Breast epithelium (tissue), 3 donors: ENCODE measurements around the gene FAIM2.

Experiments used
- CTCF ChIP-seq, 3 donors: fragments of 450-650 bp; IDR thresholded peaks; one replicate each; pipeline ENCODE4 v1.5.1; 2016 to 2017; ENCODE audit warnings: antibody characterized with exemption in 3 of 3, mild to moderate bottlenecking in 3 of 3, moderate library complexity in 3 of 3
- POLR2A ChIP-seq: fragments of 450-650 bp; IDR thresholded peaks from one replicate; pipeline ENCODE4 v1.6.1; 2016; ENCODE audit warnings: antibody characterized with exemption, mild to moderate bottlenecking, moderate library complexity

- TF ChIP-seq CTCF (IDR thresholded peaks at IDR 0.05) (no peak), POLR2A (no peak)
These were observed 17.2 kb upstream of the FAIM2 start for GRCh38 chr12:49920915-49921286.
